Right lobe of liver (tissue), 6 donors: ENCODE data around the gene PCSK6. TPM values are rescaled to one million over a fixed set of nuclear protein-coding genes. Genes with fewer than 3 reads are reported as not detected.

Experiments used
- ATAC-seq, 4 donors: fragments of 200-7000 bp; cut with Tn5 transposase; one replicate each; pipeline ENCODE4 v1.9.1; 2020; ENCODE audit warnings: mild to moderate bottlenecking in 4 of 4, moderate library complexity in 4 of 4
- DNase-seq, 3 donors: peaks; one replicate each; pipeline ENCODE4 v3.0.0-alpha.2; 2020
- H3K27ac ChIP-seq, 3 donors: fragments of 200-600 bp; one replicate each; pipeline ENCODE4 v1.8.0; 2022
- H3K27me3 ChIP-seq, 2 donors: fragments of 200-600 bp; one replicate each; pipeline ENCODE4 v1.8.0; 2022
- H3K36me3 ChIP-seq, 4 donors: fragments of 200-600 bp; sonication (generic) in 1 of 4; one replicate each; pipeline versions ENCODE4 v1.5.1 to v1.8.0; 2017 to 2022; ENCODE audit warnings: control low read depth in 1 of 4
- H3K4me1 ChIP-seq, 4 donors: fragments of 200-600 bp; sonication (generic) in 1 of 4; one replicate each; pipeline versions ENCODE4 v1.5.1 to v1.8.0; 2017 to 2022; ENCODE audit warnings: control low read depth in 1 of 4
- H3K4me3 ChIP-seq, 3 donors: fragments of 200-600 bp; one replicate each; pipeline ENCODE4 v1.8.0; 2022
- H3K9me3 ChIP-seq, 4 donors: fragments of 200-600 bp; sonication (generic) in 1 of 4; one replicate each; pipeline versions ENCODE4 v1.5.1 to v1.8.0; 2017 to 2022; ENCODE audit warnings: control low read depth in 1 of 4
- CTCF ChIP-seq, 4 donors: fragments of 200-600 bp in 3 of 4; fragments of 450-650 bp in 1 of 4; IDR thresholded peaks; one replicate each; pipeline versions ENCODE4 v1.5.1 to v1.8.0; 2016 to 2022; ENCODE audit warnings: antibody characterized with exemption in 4 of 4, mild to moderate bottlenecking in 2 of 4
- POLR2A ChIP-seq: fragments of 450-650 bp; IDR thresholded peaks from one replicate; pipeline ENCODE4 v1.6.1; 2017; ENCODE audit warnings: antibody characterized with exemption, mild to moderate bottlenecking
- WGBS: methylation state at CpG from one replicate; pipeline ENCODE4 v1.1.6; 2018; ENCODE audit warnings: low coverage, low lambda C conversion rate; ENCODE audit not compliant: insufficient coverage; ENCODE audit errors: missing lambda C conversion rate; 5-methylcytosine and 5-hydroxymethylcytosine counted together
- intact Hi-C, 2 donors: fragments of 100-400 bp; cut with DNase I; formaldehyde crosslinking; loops; one replicate each; pipeline versions ENCODE4 v1.11.2 to v1.14.1; 2022
- total RNA-seq, 6 experiments: library from RNA; depleted of rRNA in 2 of 6; stranded (reverse); fragments of >200 nt in 2 of 6; fragmentation: NEBNext Ultra II Directional in 3 of 6; extraction: Animal tissue kit (Norgen Biotek cat#: 25700) in 3 of 6; gene quantifications; one replicate each; pipeline versions ENCODE4 v1.1.0 to v1.2.4, GENCODE V29; 2016 to 2023
- donor health status: DM: no; HTN: yes; CAD: no.
- donor health status: DM: no; HTN: no; CAD: no.
- donor health status: DM: no; HTN: no; CAD: no.
- donor health status: DM: no; HTN: yes; CAD: no.
- donor health status: DM: no; HTN: yes; CAD: no.

The PCSK6 gene
- total RNA-seq, 6 experiments from 2014 or later, result 165 to 218 (median 207) TPM

- no peak overlapping the region for H3K27ac ChIP-seq
- 47% methylated on average over 13 of the region's 21 CpGs for WGBS
- peaks cover 0 to 70% (median 29%) of the 10 kb centered on the region in 4 donors for H3K36me3 ChIP-seq
- TF ChIP-seq CTCF (IDR thresholded peaks at IDR 0.05), result peak; percentile 5 to 16 (median 12)
- TF ChIP-seq POLR2A, result no peak
- peaks cover 0 to 14% (median 5%) of the 10 kb centered on the region in 4 donors for H3K4me1 ChIP-seq
- intact Hi-C loops, result no loop called here
- no peak overlapping the region for H3K4me3 ChIP-seq
- no peaks in the 10 kb centered on the region for H3K27me3 ChIP-seq
- DNase-seq (peak in 2 of 3 donors; percentile 37 to 43), ATAC-seq (peak; percentile 6 to 37 (median 12))
- H3K9me3 ChIP-seq, result no peaks in the 10 kb centered on the region
Observed at GRCh38 chr15:101320501-101321052, 168.9 kb downstream of the PCSK6 start.

- Histone ChIP-seq H3K4me3 (no peak overlapping the region), H3K36me3 (peaks cover 0 to 87% (median 29%) of the 10 kb centered on the region in 4 donors), H3K9me3 (no peaks in the 10 kb centered on the region), H3K27me3 (no peaks in the 10 kb centered on the region), H3K4me1 (peaks cover 0 to 3% (median 0%) of the 10 kb centered on the region in 4 donors), H3K27ac (no peak overlapping the region)
- intact Hi-C loops, result no loop called here
- no peak for ATAC-seq
- WGBS, result 75% methylated on average over 6 of the region's 7 CpGs
- TF ChIP-seq CTCF (IDR thresholded peaks at IDR 0.05) (no peak), POLR2A (no peak)
- peak in 2 of 3 donors; percentile 31 to 37 for DNase-seq
Observed at GRCh38 chr15:101318839-101319238, 170.7 kb downstream of the PCSK6 start.

- no peaks in the 10 kb centered on the region for H3K9me3 ChIP-seq
- ATAC-seq (no peak), DNase-seq (peak in 1 of 3 donors; percentile 51)
- H3K27ac ChIP-seq, result no peak overlapping the region
- WGBS, result 66% methylated on average over 5 of the region's 20 CpGs
- no peak overlapping the region for H3K4me3 ChIP-seq
- peaks cover 0 to 93% (median 29%) of the 10 kb centered on the region in 4 donors for H3K36me3 ChIP-seq
- H3K27me3 ChIP-seq, result no peaks in the 10 kb centered on the region
- intact Hi-C loops, result no loop called here
- TF ChIP-seq POLR2A, result no peak
- TF ChIP-seq CTCF (IDR thresholded peaks at IDR 0.05), result no peak
- H3K4me1 ChIP-seq, result peaks cover 0 to 9% (median 0%) of the 10 kb centered on the region in 4 donors
Observed at GRCh38 chr15:101318147-101318819, 171.2 kb downstream of the PCSK6 start.

GRCh38 chr15:101317336-101317872 is 172.1 kb downstream of the PCSK6 start:
- intact Hi-C loops, result no loop called here
- Histone ChIP-seq H3K27me3 (no peaks in the 10 kb centered on the region), H3K4me1 (peaks cover 0 to 11% (median 0%) of the 10 kb centered on the region in 4 donors), H3K9me3 (no peaks in the 10 kb centered on the region), H3K4me3 (no peak overlapping the region), H3K36me3 (peaks cover 0 to 93% (median 24%) of the 10 kb centered on the region in 4 donors), H3K27ac (no peak overlapping the region)
- ATAC-seq (no peak), DNase-seq (no peak)
- 84% methylated on average over 5 of the region's 6 CpGs for WGBS
- no peak for TF ChIP-seq POLR2A
- TF ChIP-seq CTCF (IDR thresholded peaks at IDR 0.05), result no peak
